PFSK-1 (cell line): Measurements from ENCODE around the gene TGFB1.

ENCODE experiments used
- FOXP2 ChIP-seq: optimal IDR thresholded peaks from 2 replicates; pipeline ENCODE3; 2011; ENCODE audit warnings: borderline replicate concordance, control low read depth, inconsistent platforms; ENCODE audit not compliant: insufficient read depth; ENCODE audit errors: extremely low read length, extremely low read depth
- POLR2AphosphoS5 ChIP-seq: IDR thresholded peaks from 2 replicates; pipeline ENCODE4 v1.6.1; 2012; ENCODE audit warnings: low read depth, mild to moderate bottlenecking, control low read depth, low read length, moderate library complexity
- REST ChIP-seq, 2 experiments: IDR thresholded peaks; 2 replicates each; pipeline versions ENCODE4 v1.6.1 to v1.8.0; 2011 to 2012; ENCODE audit warnings: low read depth in 2 of 2, low read length in 2 of 2, control low read depth in 1 of 2, inconsistent platforms in 1 of 2, mild to moderate bottlenecking in 1 of 2, moderate library complexity in 1 of 2; ENCODE audit not compliant: insufficient read depth in 1 of 2
- SIN3A ChIP-seq: IDR thresholded peaks from 2 replicates; pipeline ENCODE4 v1.6.1; 2012; ENCODE audit warnings: mild to moderate bottlenecking, low read length, moderate library complexity, borderline replicate concordance; ENCODE audit not compliant: insufficient read depth
- TAF1 ChIP-seq: IDR thresholded peaks from 2 replicates; pipeline ENCODE4 v1.6.1; 2012; ENCODE audit warnings: low read length, control low read depth, borderline replicate concordance; ENCODE audit not compliant: insufficient read depth

GRCh38 chr19:41311613-41312012, 42.1 kb downstream of the TGFB1 start:
- TF ChIP-seq SIN3A = no peak
- no peak for TF ChIP-seq POLR2AphosphoS5
- TF ChIP-seq TAF1 = no peak
- no peak for TF ChIP-seq REST (IDR thresholded peaks at IDR 0.05; ENCODE audit: insufficient read depth in 1 of 2, low read depth in 2 of 2, low read length in 2 of 2)
- no peak for TF ChIP-seq FOXP2
